Tibial artery (tissue), 4 donors: ENCODE results near the gene ZNF451.
"Not testable (repeated sequence)": the region's sequence is repeated elsewhere in the genome, so short reads cannot be mapped to it uniquely, and the experiment has no call there.

ENCODE experiments used
- DNase-seq, 2 donors: peaks; one replicate each; pipeline ENCODE4 v3.0.0-alpha.2; 2019
- H3K27ac ChIP-seq, 2 donors: fragments of 200-600 bp; sonication (generic) in 1 of 2; 1 replicate in 1 of 2; 2 replicates in 1 of 2; pipeline ENCODE4 v1.5.1; 2018 to 2019; ENCODE audit warnings: mild to moderate bottlenecking in 1 of 2
- H3K27me3 ChIP-seq, 2 donors: fragments of 200-600 bp; sonication (generic) in 1 of 2; one replicate each; pipeline versions ENCODE4 v1.5.1 to v1.6.0; 2016 to 2019
- H3K36me3 ChIP-seq, 3 donors: fragments of 200-600 bp; sonication (generic) in 2 of 3; one replicate each; pipeline ENCODE4 v1.5.1; 2016 to 2019; ENCODE audit warnings: mild to moderate bottlenecking in 2 of 3
- H3K4me1 ChIP-seq, 4 donors: fragments of 200-600 bp; sonication (generic) in 2 of 4; 1 replicate in 3 of 4; 2 replicates in 1 of 4; pipeline ENCODE4 v1.5.1; 2016 to 2019
- H3K4me3 ChIP-seq, 2 donors: fragments of 200-600 bp; sonication (generic) in 1 of 2; 1 replicate in 1 of 2; 2 replicates in 1 of 2; pipeline ENCODE4 v1.5.1; 2018 to 2019; ENCODE audit warnings: mild to moderate bottlenecking in 2 of 2
- H3K9me3 ChIP-seq, 3 donors: fragments of 200-600 bp; sonication (generic) in 1 of 3; one replicate each; pipeline ENCODE4 v1.5.1; 2016 to 2019
- intact Hi-C: fragments of 100-400 bp; cut with DNase I; formaldehyde crosslinking; loops from one replicate; pipeline ENCODE4 v1.15.0; 2023; ENCODE audit warnings: low total_unique reads
- TF ChIP-seq, protein P1 (sequence below), 2 experiments: fragments of 200-600 bp in 1 of 2; fragments of 450-650 bp in 1 of 2; IDR thresholded peaks; one replicate each; pipeline ENCODE4 v1.5.1; 2017 to 2019; ENCODE audit warnings: antibody characterized with exemption in 2 of 2, mild to moderate bottlenecking in 1 of 2, moderate library complexity in 1 of 2

Gene ZNF451, protein sequence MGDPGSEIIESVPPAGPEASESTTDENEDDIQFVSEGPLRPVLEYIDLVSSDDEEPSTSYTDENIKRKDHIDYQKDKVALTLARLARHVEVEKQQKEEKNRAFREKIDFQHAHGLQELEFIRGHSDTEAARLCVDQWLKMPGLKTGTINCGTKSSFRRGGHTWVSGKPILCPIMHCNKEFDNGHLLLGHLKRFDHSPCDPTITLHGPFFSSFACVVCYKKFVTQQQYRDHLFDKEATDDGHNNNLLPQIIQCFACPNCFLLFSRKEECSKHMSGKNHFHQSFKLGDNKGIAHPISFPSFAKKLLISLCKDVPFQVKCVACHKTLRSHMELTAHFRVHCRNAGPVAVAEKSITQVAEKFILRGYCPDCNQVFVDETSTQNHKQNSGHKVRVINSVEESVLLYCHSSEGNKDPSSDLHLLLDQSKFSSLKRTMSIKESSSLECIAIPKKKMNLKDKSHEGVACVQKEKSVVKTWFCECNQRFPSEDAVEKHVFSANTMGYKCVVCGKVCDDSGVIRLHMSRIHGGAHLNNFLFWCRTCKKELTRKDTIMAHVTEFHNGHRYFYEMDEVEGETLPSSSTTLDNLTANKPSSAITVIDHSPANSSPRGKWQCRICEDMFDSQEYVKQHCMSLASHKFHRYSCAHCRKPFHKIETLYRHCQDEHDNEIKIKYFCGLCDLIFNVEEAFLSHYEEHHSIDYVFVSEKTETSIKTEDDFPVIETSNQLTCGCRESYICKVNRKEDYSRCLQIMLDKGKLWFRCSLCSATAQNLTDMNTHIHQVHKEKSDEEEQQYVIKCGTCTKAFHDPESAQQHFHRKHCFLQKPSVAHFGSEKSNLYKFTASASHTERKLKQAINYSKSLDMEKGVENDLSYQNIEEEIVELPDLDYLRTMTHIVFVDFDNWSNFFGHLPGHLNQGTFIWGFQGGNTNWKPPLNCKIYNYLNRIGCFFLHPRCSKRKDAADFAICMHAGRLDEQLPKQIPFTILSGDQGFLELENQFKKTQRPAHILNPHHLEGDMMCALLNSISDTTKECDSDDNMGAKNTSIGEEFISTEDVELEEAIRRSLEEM

DNA sequence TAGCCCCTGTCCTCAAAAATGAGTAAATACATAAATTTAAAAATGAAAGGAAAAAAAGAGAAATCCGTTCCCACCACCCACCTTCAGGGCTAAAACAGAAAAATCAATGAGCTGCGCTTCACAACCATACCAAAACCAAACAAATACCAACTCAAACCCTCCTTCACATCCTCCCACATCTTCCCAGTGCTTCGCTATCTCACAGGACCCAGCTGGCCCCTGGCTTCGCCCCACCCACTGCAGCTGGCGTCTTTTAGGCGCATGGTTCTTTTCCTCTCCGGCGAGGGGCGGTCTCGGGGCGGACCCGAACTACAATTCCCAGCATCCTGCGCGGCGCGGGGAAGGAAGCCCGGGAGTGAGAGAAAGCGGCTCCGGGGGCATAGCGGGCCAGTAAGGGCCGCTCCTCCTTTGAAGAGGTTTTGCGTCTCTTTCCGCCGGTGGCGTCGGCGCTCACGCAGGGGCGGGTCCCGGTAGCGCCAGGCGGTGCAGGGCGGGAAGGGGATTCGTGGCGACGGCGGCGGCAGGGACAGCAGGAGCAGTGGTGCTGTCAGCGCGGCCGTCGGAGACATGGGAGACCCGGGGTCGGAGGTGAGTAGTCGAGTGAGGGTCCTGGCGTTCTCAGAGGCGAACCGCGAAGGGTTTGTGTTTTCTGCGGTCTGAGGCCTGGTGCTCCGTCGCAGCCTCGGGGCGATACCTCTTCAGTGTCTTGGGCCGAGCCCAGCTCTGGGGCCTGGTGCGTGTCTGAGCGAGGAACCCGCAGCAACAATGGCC is at the start of gene ZNF451:
ZNF451 (plus strand) TSS at position 502 of the 771 bp plus-strand sequence; CDS start at position 568, 66 bp downstream.
- H3K27ac ChIP-seq: peak within 1 kb of the TSS; percentile 80 to 83
- H3K36me3 ChIP-seq: no peaks in the 10 kb centered on the region
- peak within 1 kb of the TSS; percentile 65 for H3K4me3 ChIP-seq
- intact Hi-C loops: loop anchor here (5.0 to 10.0 kb wide), 2 partner anchors 75 to 227 kb away; partner anchors contain the start of gene PRIM2
- TF ChIP-seq, protein P1, sequence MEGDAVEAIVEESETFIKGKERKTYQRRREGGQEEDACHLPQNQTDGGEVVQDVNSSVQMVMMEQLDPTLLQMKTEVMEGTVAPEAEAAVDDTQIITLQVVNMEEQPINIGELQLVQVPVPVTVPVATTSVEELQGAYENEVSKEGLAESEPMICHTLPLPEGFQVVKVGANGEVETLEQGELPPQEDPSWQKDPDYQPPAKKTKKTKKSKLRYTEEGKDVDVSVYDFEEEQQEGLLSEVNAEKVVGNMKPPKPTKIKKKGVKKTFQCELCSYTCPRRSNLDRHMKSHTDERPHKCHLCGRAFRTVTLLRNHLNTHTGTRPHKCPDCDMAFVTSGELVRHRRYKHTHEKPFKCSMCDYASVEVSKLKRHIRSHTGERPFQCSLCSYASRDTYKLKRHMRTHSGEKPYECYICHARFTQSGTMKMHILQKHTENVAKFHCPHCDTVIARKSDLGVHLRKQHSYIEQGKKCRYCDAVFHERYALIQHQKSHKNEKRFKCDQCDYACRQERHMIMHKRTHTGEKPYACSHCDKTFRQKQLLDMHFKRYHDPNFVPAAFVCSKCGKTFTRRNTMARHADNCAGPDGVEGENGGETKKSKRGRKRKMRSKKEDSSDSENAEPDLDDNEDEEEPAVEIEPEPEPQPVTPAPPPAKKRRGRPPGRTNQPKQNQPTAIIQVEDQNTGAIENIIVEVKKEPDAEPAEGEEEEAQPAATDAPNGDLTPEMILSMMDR (IDR thresholded peaks at IDR 0.05): no peak
- peaks cover 0 to 36% (median 22%) of the 10 kb centered on the region in 4 donors for H3K4me1 ChIP-seq
- H3K27me3 ChIP-seq: no peaks in the 10 kb centered on the region
- H3K9me3 ChIP-seq: no peaks in the 10 kb centered on the region
- DNase-seq: peak; percentile 98 to 99

DNA sequence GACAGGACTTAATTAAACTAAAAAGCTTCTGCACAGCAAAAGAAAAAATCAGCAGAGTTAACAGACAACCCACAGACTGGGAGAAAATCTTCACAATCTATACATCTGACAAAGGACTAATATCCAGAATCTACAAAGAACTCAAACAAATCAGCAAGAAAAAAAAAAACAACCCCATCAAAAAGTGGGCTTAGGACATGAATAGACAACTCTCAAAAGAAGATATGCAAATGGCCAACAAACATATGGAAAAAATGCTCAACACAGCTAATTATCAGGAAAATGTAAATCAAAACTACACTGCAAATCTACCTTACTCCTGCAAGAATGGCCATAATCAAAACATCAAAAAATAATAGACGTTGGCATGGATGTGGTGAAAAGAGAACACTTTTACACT is 45.9 kb upstream of the ZNF451 start:
- H3K27me3 ChIP-seq, H3K36me3 ChIP-seq, H3K27ac ChIP-seq, H3K9me3 ChIP-seq, intact Hi-C loops, DNase-seq, H3K4me3 ChIP-seq: not testable (repeated sequence)
- peaks cover 0 to 13% (median under 1%) of the 10 kb centered on the region in 4 donors for H3K4me1 ChIP-seq

- H3K27me3 ChIP-seq: peaks cover 0 to 3% of the 10 kb centered on the region in 2 donors
- intact Hi-C loops: no loop called here
- no peak overlapping the region for H3K4me3 ChIP-seq
- H3K27ac ChIP-seq: no peak overlapping the region
- H3K36me3 ChIP-seq: no peaks in the 10 kb centered on the region
- DNase-seq: no peak
- no peaks in the 10 kb centered on the region for H3K9me3 ChIP-seq
- H3K4me1 ChIP-seq: peaks cover 0 to 17% (median 2%) of the 10 kb centered on the region in 4 donors
- TF ChIP-seq, protein P1 (IDR thresholded peaks at IDR 0.05): no peak
These were observed 45.4 kb upstream of the ZNF451 start for GRCh38 chr6:57044568-57044967.

DNA sequence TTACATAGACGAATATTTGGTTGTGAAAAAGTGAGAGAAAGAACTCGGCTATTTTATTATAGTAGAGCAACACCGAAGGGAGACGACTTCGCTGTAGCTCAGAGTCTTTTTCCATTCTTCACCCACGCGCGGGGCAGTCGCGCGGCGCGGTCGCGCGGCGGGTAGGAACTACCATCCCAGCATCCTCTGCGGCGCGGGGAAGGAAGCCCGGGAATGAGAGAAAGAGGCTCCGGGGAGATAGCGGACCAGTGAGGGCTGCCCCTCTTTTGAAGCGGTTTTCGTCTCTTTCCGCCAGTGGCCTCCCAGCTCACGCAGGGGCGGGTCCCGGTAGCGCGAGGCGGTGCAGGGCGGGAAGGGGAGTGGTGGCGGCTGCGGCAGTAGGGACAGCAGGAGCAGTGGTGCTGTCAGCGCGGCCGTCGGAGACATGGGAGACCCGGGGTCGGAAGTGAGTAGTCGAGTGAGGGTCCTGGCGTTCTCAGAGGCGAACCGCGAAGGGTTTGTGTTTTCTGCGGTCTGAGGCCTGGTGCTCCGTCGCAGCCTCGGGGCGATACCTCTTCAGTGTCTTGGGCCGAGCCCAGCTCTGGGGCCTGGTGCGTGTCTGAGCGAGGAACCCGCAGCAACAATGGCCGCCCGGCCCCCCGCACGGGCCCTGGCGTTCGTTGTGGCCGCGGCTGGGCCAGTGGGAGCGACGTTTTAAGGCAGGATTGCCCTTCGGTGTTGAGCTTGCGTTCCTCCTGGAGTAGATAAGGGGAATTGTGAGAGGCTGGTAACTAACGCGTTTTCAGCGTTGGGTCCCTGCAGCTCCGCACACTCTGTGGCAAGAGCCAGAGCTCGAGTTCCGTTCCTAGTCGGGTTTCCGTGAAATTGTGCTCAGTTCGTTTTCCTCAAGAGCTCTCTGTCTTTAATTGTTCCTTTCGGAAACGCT is 43.4 kb upstream of the ZNF451 start, which contains the start of gene KIAA1586:
KIAA1586 (plus strand) TSS at position 362 of the 925 bp plus-strand sequence; CDS start at position 425, 63 bp downstream.
- peaks cover 11 to 13% (median 13%) of the 10 kb centered on the region in 3 donors for H3K36me3 ChIP-seq
- peak within 1 kb of the TSS; percentile 55 to 63 for H3K4me3 ChIP-seq
- H3K9me3 ChIP-seq, H3K27me3 ChIP-seq, intact Hi-C loops: not testable (repeated sequence)
- peak; percentile 93 to 95 for DNase-seq
- TF ChIP-seq, protein P1 (IDR thresholded peaks at IDR 0.05): peak in 1 of 2 experiments; percentile 19
- peaks cover 0 to 22% (median 2%) of the 10 kb centered on the region in 4 donors for H3K4me1 ChIP-seq
- peak within 1 kb of the TSS; percentile 47 to 73 for H3K27ac ChIP-seq

GRCh38 chr6:57047257-57047585 is 42.8 kb upstream of the ZNF451 start:
- DNase-seq, H3K9me3 ChIP-seq, H3K4me3 ChIP-seq, H3K27me3 ChIP-seq, intact Hi-C loops, H3K27ac ChIP-seq: not testable (repeated sequence)
- H3K36me3 ChIP-seq: peaks cover 14 to 19% (median 17%) of the 10 kb centered on the region in 3 donors
- H3K4me1 ChIP-seq: peaks cover 0 to 22% (median 2%) of the 10 kb centered on the region in 4 donors

DNA sequence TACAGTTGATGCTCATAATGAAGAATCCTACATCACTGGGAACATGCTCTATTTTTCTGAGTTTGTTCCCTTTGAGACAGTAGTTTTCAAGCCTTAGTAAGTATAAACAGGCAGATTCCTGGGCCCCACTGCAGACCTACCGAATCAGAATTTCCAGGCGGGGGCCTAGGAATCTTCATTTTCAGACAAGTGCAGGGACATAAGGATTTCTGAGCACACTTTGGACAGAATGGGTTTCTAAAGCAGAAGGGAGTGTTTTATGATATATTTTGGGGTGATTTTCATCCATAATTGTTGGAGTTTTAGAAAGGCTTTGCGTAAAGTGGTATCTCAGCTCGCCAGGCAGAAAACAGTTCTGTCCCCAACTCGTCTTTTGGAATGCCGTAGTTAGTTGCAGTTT is 42.1 kb upstream of the ZNF451 start:
- H3K27me3 ChIP-seq, H3K4me3 ChIP-seq, H3K27ac ChIP-seq, H3K9me3 ChIP-seq, DNase-seq, intact Hi-C loops: not testable (repeated sequence)
- Histone ChIP-seq H3K36me3 (peaks cover 18 to 23% (median 19%) of the 10 kb centered on the region in 3 donors), H3K4me1 (peaks cover 0 to 22% (median 2%) of the 10 kb centered on the region in 4 donors)
